NCI-H1092 treated with DMSO at 0.1 percent for 48 hours (cell line): ENCODE measurements around the gene TEKT1.

Source experiments
- DNase-seq: peaks from one replicate; lab custom pipeline; 2025; lab: John Stamatoyannopoulos, UW

Gene TEKT1

DNA sequence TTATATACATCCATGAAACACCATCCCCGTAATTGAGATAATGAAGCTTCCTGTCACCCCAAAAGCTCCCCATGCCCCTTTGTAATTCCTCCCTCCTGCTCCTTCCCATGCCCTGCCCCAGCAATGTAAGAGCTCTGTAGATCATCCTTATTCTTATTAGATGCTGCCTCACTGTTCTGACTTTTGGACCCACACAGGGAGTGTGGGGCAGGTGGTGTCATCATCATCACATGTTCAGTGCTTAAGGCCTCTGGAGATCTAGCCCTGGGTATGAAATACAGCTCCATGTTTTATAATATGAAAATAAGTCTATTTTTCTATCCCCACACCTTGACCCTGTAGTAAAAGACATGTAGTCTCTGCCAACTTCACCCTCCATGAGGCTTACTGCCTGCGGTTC is 73.8 kb downstream of the TEKT1 start:
- DNase-seq, result no peak

GRCh38 chr17:6756425-6757031 is 75.0 kb downstream of the TEKT1 start:
- DNase-seq, result no peak

- no peak for DNase-seq
These were observed 75.8 kb downstream of the TEKT1 start, which contains the start of gene XAF1 for GRCh38 chr17:6755731-6756184. TSS of gene XAF1 (plus strand) at chr17:6756046. CDS start at chr17:6756079, 33 bp downstream.

GRCh38 chr17:6755281-6755680 is 76.2 kb downstream of the TEKT1 start:
- DNase-seq, result no peak

GRCh38 chr17:6753546-6753945 is 78.0 kb downstream of the TEKT1 start:
- no peak for DNase-seq

GRCh38 chr17:6753006-6753445 is 78.5 kb downstream of the TEKT1 start:
- DNase-seq, result no peak

DNA sequence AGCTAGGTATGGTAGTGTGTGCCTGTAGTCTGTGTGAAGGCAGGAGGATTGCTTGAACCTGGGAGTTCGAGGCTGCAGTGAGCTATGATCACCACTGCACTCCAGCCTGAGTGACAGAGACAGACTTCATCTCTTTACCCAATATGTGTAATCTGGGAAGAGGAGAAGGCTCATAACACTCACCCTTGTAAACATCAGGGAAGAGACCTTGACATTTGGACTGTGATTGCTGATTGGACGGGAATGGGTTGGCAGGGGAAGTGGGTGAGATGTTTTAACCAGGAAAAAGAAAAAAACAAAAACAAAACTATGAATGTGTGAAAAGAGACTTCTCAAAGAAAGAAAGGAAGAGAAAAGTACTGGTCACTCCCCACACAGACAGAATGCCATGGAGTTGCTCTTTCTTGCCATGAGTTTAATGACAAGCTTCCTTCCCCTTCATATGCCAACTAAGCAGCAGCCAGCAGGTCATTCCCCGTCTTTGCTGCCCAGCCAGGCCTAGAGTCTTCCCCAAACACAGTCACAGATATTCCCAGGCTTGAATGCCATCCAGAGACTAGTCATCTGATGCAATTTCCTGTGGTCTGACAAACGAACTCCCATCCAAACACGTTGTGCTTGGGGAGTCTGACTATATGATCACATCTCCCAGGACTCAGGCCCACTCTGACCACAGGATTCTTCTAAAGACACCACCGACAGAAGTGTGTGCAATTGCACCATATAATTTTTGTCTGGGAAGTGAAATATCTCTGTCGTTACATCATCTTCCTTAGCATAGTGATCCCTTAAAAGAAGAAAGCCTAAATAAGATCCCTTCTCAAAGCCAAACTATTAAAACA is 79.2 kb downstream of the TEKT1 start:
- DNase-seq, result no peak

DNA sequence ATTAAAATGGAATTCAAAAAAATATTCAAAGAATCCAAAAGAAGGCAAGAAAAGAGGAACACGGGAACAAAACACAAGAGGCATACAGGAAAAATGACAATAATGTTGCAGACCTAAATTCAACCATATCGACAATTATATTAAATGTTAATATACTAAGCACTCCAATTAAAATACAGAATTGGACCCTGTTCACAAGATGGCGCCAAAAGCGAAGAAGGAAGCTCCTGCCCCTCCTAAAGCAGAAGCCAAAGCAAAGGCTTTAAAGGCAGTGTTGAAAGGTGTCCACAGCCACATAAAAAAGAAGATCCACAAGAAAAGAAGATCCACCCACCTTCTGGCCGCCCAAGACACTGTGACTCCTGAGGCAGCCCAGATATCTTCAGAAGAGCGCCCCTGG is 82.0 kb downstream of the TEKT1 start:
- no peak for DNase-seq

- no peak for DNase-seq
These were observed 82.9 kb downstream of the TEKT1 start for GRCh38 chr17:6748617-6749016.
